ENCODE measurements around the gene HRG. TPM values are rescaled to one million over a fixed set of nuclear protein-coding genes. Genes with fewer than 3 reads are reported as not detected.
"Not testable (repeated sequence)": the region's sequence is repeated elsewhere in the genome, so short reads cannot be mapped to it uniquely, and the experiment has no call there.

HRG gene
- total RNA-seq, 1 experiment from 2014 or later: 0.05 TPM

GRCh38 chr3:186678604-186679003 is 12.8 kb downstream of the HRG start:
- DNase-seq (ENCODE audit: low read depth): no peak

DNA sequence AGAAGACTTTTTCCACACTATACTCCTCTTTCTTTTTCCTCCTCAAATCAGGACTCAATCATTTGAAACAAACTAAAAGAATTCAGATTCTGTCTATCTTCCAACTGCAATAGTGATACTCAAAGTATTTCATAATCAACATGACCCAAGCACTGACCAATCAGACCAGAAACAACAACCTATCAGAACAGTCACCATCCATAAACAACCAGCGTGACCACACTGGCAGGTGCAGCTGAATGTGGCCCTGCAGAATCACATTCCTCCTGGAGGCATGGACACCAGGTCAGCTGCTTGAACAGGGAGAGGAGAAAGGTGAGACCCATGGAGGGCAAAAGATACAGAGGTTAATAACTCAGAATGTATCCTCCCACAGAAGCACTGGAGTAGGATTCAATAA is 13.3 kb downstream of the HRG start:
- no peak for DNase-seq (ENCODE audit: low read depth)

DNA sequence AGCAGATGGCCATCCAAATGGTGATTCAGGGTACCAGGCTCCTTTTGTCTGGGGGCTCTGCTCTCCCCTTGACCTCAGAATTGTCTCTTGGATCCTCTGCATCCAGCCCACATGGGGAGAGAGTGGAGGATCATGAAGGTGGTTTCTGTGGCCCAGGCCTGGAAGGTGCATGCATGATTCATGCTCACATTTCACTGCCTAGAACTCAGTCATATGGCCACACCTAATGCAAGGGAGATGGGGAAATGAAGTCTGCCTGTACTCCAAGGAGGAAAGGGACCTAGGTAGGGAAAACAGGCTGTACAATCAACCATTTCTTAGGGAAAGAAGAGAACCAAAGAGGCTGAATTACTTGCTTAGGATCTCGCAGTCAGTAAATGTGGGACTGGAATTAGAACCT is 15.1 kb downstream of the HRG start:
- DNase-seq (ENCODE audit: low read depth): no peak

DNA sequence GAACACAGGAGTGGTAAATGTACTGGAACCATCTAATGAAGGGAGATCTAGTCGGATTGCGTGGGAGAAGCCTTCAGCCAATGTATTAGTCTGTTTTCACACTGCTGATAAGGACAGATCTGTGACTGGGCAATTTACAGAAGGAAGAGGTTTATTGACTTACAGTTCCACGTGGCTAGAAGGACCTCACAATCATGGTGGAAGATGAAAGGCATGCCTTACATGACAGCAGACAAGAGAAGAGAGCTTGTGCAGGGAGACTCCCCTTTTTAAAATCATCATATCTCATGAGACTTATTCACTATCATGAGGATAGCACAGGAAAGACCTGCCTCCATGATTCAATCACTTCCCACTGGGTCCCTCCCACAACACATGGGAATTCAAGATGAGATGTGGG is 17.0 kb downstream of the HRG start:
- no peak for DNase-seq (ENCODE audit: low read depth)

- DNase-seq (ENCODE audit: low read depth): no peak
Measured at GRCh38 chr3:186683979-186684378, 18.2 kb downstream of the HRG start.

- not testable (repeated sequence) for DNase-seq (ENCODE audit: low read depth)
Measured at GRCh38 chr3:186686475-186686874, 20.7 kb downstream of the HRG start.

DNA sequence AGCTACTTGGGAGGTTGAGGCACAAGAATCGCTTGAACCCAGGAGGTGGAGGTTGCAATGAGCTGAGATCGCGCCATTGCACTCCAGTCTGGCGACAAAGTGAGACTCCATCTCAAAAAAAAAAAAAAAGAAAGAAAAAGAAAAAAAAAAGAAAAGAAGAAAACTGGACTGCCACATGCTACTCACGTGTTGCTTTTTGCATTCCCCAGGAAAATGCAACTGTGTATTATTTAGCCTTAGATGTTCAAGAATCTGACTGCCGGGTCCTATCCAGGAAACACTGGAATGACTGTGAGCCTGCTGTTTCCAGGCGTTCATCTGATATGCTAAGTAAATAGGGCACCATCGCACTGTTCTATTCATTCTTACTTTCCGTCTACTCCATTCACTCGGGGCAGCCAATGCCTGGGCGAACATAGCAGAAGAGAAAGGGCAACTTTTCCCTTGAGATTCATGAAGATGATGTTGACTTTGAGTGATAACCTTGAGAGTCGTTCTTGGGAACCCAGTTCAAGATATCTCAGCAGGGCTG is 21.4 kb downstream of the HRG start:
- DNase-seq (ENCODE audit: low read depth): no peak

DNA sequence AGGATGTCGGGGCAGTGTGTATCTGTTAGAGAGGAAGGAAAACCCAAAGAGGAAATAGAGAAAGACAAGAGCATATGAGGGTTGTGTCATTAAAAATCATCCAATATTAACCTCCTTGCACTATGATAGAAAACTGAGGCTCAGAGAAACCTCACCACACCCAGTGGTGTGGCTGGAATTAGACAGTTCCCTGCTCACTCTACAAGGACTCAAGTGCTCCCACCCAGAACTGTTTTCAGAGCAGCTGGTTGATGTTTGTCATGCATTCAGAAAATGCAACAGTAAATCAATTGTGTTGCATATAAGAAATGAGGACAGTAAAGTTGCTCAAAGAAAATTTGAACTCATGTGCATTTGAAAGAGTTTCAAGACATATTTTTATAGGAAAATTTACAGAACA is 24.5 kb downstream of the HRG start:
- not testable (repeated sequence) for DNase-seq (ENCODE audit: low read depth)

GRCh38 chr3:186691676-186692075 is 25.9 kb downstream of the HRG start:
- peak; percentile 59 for DNase-seq (ENCODE audit: low read depth)

GRCh38 chr3:186693843-186694242 is 28.0 kb downstream of the HRG start:
- no peak for DNase-seq (ENCODE audit: low read depth)

GRCh38 chr3:186694288-186695032 is 28.6 kb downstream of the HRG start:
- peak; percentile 42 for DNase-seq (ENCODE audit: low read depth)

DNA sequence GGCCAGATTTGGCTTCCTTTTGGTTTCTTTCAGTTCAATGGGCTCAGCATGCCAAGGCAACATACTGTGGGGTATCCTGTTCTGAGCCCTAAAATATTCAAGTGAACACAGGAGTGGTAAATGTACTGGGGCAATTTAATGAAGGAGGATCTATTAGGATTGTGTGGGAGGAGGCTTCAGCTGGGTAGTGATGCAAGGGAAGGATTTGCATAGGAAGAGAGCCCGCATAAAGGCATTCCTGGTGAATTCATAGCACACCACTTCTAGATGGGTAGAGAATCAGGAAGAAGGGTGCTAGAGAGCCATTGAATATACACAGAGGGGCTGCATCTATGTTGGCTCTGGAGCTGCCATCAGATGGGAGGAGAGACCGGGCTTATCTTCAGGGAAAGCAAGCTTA is 30.7 kb downstream of the HRG start:
- DNase-seq (ENCODE audit: low read depth): no peak

- no peak for DNase-seq (ENCODE audit: low read depth)
Measured at GRCh38 chr3:186697510-186697909, 31.7 kb downstream of the HRG start.

DNA sequence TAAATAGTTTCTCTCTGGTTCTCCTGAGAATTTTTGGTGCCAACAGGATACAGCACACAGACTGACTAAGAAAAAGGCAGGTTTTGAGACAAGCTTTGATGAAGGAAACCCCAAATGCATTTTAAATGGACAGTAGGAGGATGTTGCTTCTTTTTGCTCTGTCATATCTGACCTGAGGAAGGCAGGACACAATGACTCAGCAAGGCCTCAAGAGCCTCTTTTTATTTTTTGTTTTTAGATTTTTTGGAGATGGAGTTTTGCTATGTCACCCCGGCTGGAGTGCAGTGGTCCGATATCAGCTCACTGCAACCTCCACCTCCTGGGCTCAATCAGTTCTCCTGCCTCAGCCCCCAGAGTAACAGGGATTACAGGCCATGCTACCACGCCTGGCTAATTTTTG is 34.5 kb downstream of the HRG start:
- peak; percentile 17 for DNase-seq (ENCODE audit: low read depth)

GRCh38 chr3:186702451-186702850 is 36.6 kb downstream of the HRG start:
- not testable (repeated sequence) for DNase-seq (ENCODE audit: low read depth)

DNA sequence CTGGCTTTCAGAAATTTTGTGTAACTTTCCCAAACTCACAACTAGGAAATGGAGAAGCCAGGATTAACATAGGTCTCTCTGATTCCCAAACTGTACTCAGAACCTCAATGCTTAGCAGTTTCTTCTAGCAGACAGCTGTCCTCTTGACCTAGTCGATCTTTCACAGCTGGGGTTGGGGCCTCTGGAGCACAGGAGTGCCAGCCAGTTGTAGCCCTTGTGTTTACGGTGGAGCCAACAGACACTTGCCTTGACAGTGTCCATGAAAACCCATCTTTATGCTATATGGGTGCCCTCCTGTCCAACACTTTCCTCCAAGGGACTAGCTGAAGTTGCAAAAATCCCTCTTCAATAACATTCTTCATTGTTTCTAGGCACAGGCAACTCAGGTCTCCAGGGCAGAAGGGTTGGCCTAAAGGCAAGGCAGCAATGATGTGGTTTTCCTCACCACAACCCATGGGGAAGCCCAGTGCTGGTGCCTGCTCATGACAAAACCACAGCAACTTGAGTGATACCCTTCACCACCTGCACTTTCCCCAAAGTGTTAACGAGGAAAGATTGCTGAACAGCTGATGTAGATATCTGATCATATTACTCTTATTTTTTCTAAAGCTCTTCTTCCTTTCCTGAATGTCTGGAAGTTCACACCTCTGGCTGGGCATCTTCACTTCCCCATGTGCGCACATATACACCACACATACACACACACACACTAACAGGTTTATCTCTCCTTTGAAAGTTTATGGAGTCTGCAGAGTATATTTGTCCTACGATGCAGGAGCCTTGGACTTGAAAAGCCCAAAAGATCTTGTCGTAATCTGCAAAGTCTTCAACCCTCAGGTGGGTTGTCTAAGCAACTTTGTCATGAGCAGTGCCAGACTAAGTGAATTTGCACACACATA is 40.3 kb downstream of the HRG start:
- no peak for DNase-seq (ENCODE audit: low read depth)

- no peak for DNase-seq (ENCODE audit: low read depth)
Measured at GRCh38 chr3:186708983-186709679, 43.3 kb downstream of the HRG start.

- not testable (repeated sequence) for DNase-seq (ENCODE audit: low read depth)
Measured at GRCh38 chr3:186710694-186711093, 44.9 kb downstream of the HRG start.

GRCh38 chr3:186713499-186713898 is 47.7 kb downstream of the HRG start:
- no peak for DNase-seq (ENCODE audit: low read depth)

GRCh38 chr3:186717039-186717457 is 51.2 kb downstream of the HRG start, which contains the start of gene KNG1:
Gene KNG1, plus strand, starts transcription at chr3:186717359. Its CDS starts 184 bp downstream, at chr3:186717543.
- no peak for DNase-seq (ENCODE audit: low read depth)

DNA sequence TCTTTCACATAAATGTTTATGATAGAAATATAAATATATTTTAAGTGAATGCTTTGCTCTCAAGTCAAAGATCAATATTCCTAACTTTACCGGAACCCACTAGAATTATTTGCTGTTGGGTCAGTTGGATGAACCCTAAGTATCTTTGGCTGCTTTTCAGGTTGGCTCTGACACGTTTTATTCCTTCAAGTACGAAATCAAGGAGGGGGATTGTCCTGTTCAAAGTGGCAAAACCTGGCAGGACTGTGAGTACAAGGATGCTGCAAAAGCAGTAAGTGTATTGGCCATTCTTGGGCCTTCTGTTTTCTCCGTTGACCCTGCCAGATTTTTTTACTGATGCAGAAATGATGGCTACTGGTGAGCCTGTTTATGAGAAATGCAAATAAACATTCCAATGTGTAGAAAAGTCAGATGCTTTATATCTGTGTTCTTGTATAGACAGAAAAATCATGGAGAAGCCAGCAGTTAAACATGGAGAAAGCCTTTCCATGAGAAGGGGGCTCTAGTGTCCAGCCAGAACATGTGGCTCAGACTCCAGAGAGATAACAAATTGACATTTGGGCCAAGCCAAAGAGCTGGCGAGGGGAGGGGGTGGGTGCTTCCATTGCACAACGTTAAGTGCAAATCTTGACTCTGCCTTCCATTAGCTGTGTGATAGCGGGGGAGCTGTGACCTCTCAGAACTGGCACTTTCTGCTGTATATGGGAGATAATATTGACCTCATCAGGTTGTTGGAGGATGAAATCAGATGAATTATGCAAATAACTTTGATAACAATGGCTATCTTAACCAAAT is 54.3 kb downstream of the HRG start:
- DNase-seq (ENCODE audit: low read depth): no peak

All from HT1080 (cell line).